Adrenal gland (tissue), 5 donors: ENCODE results near the gene CACNA1F.

ENCODE experiments used
- CTCF ChIP-seq, 6 experiments: fragments of 450-650 bp in 4 of 6; fragments of 200-600 bp in 2 of 6; sonication (generic) in 1 of 6; IDR thresholded peaks; 1 replicate in 5 of 6; 2 replicates in 1 of 6; pipeline versions ENCODE4 v1.5.1 to v1.8.0; 2016 to 2021; ENCODE audit warnings: antibody characterized with exemption in 6 of 6, mild to moderate bottlenecking in 2 of 6, moderate library complexity in 1 of 6
- POLR2A ChIP-seq, 2 donors: fragments of 450-650 bp; IDR thresholded peaks; one replicate each; pipeline ENCODE4 v1.6.1; 2017; ENCODE audit warnings: antibody characterized with exemption in 2 of 2, mild to moderate bottlenecking in 2 of 2, moderate library complexity in 1 of 2
- donor health status: DM: no; HTN: no; CAD: no.

DNA sequence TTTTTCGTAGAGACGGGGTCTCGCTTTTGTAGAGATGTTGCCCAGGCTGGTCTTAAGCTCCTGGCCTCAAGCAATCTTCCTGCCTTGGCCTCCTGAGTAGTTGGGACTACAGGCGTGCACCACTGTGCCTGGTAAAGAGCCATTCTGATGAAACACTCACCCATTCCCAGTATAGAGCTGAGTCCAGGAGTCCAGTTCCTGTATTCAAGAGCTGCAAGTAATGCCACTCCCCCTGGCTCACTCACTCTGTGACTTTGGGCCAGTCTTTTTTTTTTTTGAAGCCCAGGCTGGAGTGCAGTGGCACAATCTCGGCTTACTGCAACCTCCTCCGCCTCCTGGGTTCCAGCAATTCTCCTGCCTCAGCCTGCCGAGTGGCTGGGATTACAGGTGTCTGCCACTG lies 5.6 kb upstream of the CACNA1F start:
- TF ChIP-seq CTCF (IDR thresholded peaks at IDR 0.05): no peak
- TF ChIP-seq POLR2A (IDR thresholded peaks at IDR 0.05): no peak
